Measurements from ENCODE around the gene LKAAEAR1.

LKAAEAR1 gene

DNA sequence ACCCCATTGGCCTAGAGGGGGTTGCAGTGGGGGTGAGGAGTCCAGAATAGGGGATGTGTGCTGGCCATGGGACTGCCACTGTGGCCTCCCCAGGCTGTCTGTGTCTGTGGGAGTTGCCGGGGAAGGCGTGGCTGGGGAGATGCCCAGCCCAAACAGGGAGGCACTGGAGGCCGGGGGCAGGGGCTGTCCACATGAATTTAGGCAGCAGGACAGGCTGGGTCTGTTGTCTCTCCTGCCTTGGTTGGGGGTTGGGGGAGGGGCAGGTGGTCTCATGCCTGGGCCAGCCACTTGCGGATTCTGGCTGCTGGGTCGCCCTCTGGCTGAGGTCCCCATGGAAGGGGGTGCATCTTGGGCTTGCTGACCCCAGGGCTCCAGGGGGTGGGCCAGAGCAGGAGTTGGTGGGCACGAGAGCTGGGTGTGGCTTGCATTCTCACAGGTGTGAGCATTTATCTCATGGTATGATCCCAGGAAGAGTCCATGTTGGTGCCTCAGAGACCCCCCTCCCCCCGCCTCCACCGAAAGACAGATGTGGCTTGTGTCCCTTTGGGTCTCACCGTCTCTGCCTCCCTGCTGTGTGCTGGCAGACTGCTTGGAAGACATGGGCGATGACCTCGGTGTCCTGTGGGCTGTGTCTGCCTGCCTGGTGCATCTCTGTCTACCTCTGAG lies 38.7 kb downstream of the LKAAEAR1 start:
- TF ChIP-seq, protein P1, sequence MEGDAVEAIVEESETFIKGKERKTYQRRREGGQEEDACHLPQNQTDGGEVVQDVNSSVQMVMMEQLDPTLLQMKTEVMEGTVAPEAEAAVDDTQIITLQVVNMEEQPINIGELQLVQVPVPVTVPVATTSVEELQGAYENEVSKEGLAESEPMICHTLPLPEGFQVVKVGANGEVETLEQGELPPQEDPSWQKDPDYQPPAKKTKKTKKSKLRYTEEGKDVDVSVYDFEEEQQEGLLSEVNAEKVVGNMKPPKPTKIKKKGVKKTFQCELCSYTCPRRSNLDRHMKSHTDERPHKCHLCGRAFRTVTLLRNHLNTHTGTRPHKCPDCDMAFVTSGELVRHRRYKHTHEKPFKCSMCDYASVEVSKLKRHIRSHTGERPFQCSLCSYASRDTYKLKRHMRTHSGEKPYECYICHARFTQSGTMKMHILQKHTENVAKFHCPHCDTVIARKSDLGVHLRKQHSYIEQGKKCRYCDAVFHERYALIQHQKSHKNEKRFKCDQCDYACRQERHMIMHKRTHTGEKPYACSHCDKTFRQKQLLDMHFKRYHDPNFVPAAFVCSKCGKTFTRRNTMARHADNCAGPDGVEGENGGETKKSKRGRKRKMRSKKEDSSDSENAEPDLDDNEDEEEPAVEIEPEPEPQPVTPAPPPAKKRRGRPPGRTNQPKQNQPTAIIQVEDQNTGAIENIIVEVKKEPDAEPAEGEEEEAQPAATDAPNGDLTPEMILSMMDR (IDR thresholded peaks at IDR 0.05; ENCODE audit: insufficient read depth, low read depth, low read length, missing control alignments): no peak
- no peak for DNase-seq (ENCODE audit: low read depth)
- H3K4me3 ChIP-seq (ENCODE audit: low read length): no peak overlapping the region

DNA sequence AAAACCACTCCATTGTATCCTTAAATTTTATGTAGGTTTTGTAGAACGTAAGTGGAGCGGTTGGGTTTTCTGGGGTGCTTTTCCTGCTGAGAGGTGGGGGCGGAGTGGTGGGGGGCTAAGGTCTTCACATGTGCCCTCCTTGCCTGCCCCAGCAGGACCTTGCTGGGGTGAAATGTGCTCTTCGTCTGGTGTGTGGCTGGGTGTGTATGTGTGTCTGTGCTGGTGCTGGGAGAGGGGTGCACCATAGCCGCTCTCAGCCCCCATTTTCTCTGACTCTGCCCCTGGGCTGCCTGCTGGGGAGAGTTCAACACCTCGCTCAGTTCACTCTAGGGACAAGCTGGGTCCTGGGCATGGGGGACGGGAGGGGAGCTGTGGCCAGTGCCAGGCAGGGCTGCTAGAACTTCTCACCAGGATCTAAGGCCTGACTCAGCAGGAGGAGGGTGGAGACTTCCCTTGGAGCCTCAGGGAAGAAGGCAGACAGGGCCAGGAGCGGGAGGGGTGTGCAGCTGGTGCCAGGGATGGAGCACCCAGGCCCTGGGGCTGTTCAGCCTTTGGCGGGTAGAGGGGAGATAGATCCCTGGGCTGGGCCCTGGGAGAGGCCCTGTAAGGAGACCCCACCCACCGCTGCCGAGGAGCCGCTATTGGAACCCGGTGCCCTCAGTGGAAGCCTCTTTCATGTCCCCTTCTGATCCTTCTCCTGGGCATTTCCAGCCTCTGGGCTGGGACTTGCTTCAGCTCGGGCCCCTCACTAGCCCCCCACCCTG lies 39.5 kb downstream of the LKAAEAR1 start:
- no peak overlapping the region for H3K4me3 ChIP-seq (ENCODE audit: low read length)
- DNase-seq (ENCODE audit: low read depth): peak; percentile 82
- TF ChIP-seq, protein P1 (IDR thresholded peaks at IDR 0.05; ENCODE audit: insufficient read depth, low read depth, low read length, missing control alignments): no peak

DNA sequence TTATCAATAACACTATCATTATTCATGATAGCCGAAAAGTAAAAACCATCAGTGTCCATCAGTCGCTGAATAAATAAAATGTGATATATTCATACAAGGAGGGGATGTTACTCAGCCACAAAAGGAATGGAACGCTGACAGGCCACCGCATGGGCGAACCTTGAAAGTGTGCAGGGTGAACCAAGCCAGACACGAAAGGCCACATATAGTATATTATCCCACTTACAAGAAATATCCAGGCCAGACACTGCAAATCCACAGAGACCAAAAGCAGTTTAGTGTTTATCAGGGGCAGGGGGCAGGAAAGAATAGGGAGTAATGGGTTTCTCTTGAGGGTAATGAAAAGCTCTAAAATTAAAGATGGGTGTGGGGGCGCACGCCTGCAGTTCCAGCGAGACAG lies 40.4 kb downstream of the LKAAEAR1 start:
- TF ChIP-seq, protein P1 (IDR thresholded peaks at IDR 0.05; ENCODE audit: insufficient read depth, low read depth, low read length, missing control alignments): no peak
- no peak for DNase-seq (ENCODE audit: low read depth)

DNA sequence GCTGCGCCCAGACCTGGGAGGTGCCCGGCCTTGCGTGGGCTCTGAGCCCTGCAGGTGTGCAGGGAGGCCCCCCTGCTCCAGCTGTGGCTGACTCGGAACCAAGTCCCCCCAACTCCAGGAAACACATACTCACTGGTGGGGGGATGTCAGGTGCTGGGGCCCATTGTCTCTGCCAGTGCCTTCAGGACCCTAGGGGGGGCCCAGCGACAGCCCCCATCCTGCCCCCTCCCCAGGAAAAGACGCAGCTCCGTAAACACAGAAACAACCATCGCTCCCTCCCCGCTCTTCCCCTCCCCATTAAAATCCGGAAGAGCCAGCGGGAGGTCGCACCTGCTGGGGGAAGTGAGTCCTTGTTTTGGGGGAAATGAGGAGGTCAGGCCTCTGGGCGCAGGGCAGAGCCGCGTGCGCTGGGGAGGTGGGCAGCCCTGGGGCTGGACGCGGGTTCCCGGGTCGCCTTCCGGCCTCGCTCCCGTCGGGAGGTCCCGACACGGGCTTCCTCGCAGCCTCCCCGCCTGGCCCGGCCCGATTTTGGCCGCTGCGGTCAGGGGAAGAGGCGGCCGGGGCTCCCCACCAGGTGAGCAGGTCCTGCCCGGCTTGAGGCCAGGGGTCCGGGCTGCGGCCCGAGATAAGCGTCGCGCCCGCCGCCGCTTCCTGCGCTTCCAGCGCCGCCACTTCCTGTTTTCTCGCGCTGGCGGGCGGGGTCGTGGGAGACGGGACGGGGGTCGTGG lies 42.0 kb downstream of the LKAAEAR1 start:
- peak overlapping the region; percentile 33 for H3K4me3 ChIP-seq (ENCODE audit: low read length)
- DNase-seq (ENCODE audit: low read depth): no peak
- TF ChIP-seq, protein P1 (IDR thresholded peaks at IDR 0.05; ENCODE audit: insufficient read depth, low read depth, low read length, missing control alignments): no peak

More for the DNA sequence above, 40.4 kb downstream of the LKAAEAR1 start:
- no peak overlapping the region for H3K4me3 ChIP-seq (ENCODE audit: low read length)

DNA sequence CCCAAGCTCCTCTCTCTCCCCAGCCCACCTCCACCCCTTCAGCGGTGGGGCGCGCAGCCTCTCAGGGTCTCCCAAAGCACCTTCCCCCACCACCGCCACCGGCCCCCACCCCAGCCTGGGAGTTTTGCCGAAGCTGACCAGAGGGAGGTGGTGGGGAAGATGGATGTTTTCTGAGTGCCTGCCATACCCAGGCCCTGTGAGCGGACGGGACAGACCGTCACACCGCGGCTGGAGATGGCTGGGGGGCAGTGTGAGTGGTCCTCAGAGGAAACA lies 42.5 kb downstream of the LKAAEAR1 start:
- H3K4me3 ChIP-seq (ENCODE audit: low read length): peak overlapping the region; percentile 33
- DNase-seq (ENCODE audit: low read depth): no peak
- TF ChIP-seq, protein P1 (IDR thresholded peaks at IDR 0.05; ENCODE audit: insufficient read depth, low read depth, low read length, missing control alignments): no peak

DNA sequence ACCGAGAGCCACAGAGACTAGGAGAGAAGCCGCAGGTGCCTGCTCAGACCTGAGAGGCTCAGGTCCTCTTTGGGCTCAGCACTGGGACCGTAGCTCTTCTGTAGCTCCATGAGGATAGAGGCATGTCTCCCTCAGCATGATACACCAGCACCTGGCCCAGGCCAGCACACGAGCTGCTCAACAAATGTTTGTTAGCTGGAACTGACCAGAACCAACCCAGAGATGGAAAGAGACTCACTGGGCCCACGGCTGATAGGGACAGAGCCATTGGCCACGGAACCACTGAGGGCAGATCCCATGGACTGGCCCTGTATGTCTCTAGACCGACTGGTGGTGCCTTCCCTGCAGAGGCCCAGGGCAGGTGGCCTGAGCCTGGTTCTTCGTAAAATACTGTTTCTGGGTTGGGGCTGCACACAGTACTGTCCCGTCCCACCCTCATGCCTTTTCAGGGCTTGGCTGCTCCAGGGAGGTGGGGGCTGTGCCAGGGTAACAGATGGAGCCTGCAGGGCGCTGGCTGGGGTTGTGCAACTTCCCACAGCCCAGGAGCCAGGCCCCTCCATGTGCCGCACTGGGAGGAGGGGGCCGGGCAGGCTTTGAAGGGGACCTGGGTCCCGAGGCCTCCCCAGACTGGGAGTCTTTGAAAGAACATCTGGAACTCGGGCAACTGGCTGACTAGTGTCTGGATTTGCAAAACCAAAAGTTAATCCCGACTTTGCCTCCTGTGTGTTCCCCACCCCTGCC lies 43.0 kb downstream of the LKAAEAR1 start:
- no peak overlapping the region for H3K4me3 ChIP-seq (ENCODE audit: low read length)
- DNase-seq (ENCODE audit: low read depth): no peak
- TF ChIP-seq, protein P1 (IDR thresholded peaks at IDR 0.05; ENCODE audit: insufficient read depth, low read depth, low read length, missing control alignments): no peak

Data from epithelial cell of esophagus (primary cell).